Ovary (tissue), 9 donors: ENCODE results near the gene APLN. TPM values are rescaled to one million over a fixed set of nuclear protein-coding genes. Genes with fewer than 3 reads are reported as not detected.

Experiments used
- DNase-seq, 5 donors: peaks; one replicate each; pipeline ENCODE4 v3.0.0-alpha.2; 2019 to 2020
- H3K27ac ChIP-seq, 2 donors: fragments of 200-600 bp; one replicate each; pipeline versions ENCODE4 v1.5.1 to v1.8.0; 2019 to 2022
- H3K27me3 ChIP-seq: fragments of 200-600 bp; one replicate; pipeline ENCODE4 v1.8.0; 2022
- H3K36me3 ChIP-seq: fragments of 200-600 bp; sonication (generic); one replicate; pipeline ENCODE4 v1.5.1; 2019
- H3K4me1 ChIP-seq: one replicate; pipeline ENCODE4 v1.8.1; 2013; ENCODE audit warnings: mild to moderate bottlenecking, moderate library complexity; ENCODE audit not compliant: insufficient read depth
- H3K4me3 ChIP-seq: fragments of 200-600 bp; sonication (generic); one replicate; pipeline ENCODE4 v1.5.1; 2017
- H3K9me3 ChIP-seq, 2 donors: fragments of 200-600 bp in 1 of 2; sonication (generic) in 1 of 2; one replicate each; pipeline versions ENCODE4 v1.5.1 to v1.8.1; 2013 to 2019; ENCODE audit warnings: mild to moderate bottlenecking in 1 of 2, moderate library complexity in 1 of 2
- CTCF ChIP-seq, 3 donors: fragments of 450-650 bp in 2 of 3; fragments of 200-600 bp in 1 of 3; IDR thresholded peaks; one replicate each; pipeline versions ENCODE4 v1.5.1 to v1.8.0; 2016 to 2022; ENCODE audit warnings: antibody characterized with exemption in 3 of 3, mild to moderate bottlenecking in 1 of 3
- EP300 ChIP-seq: sonication (generic); formaldehyde crosslinking; IDR thresholded peaks from one replicate; pipeline ENCODE4 v1.6.1; 2017; ENCODE audit warnings: antibody characterized with exemption
- POLR2A ChIP-seq: fragments of 450-650 bp; IDR thresholded peaks from one replicate; pipeline ENCODE4 v1.6.1; 2017; ENCODE audit warnings: antibody characterized with exemption, mild to moderate bottlenecking, moderate library complexity
- WGBS, 3 donors: extraction: QIAGEN DNeasy Blood & Tissue Kit in 1 of 3; methylation state at CpG; one replicate each; pipeline versions ENCODE4 v1.1.5 to v1.1.7; 2013 to 2017; 5-methylcytosine and 5-hydroxymethylcytosine counted together
- intact Hi-C, 4 donors: fragments of 100-400 bp; cut with DNase I; formaldehyde crosslinking; loops; one replicate each; pipeline versions ENCODE4 v1.11.0 to v1.15.1; 2022 to 2023
- polyA plus RNA-seq, 2 donors: library from polyadenylated mRNA; stranded (reverse); fragments of 200-250 nt in 1 of 2; fragments of 350-450 nt in 1 of 2; fragmentation: Illumina TruSeq in 1 of 2; extraction: RNeasy Lipid Tissue Mini Kit (QIAGEN cat#74804) in 1 of 2; gene quantifications; one replicate each; pipeline ENCODE4 v1.2.3, GENCODE V29; 2013 to 2014
- total RNA-seq, 7 donors: library from RNA; depleted of rRNA in 2 of 7; stranded (reverse); fragments of >200 nt in 2 of 7; fragmentation: NEBNext Ultra II Directional in 3 of 7; extraction: Animal tissue kit (Norgen Biotek cat#: 25700) in 3 of 7; gene quantifications; one replicate each; pipeline versions ENCODE4 v1.1.0 to v1.2.4, GENCODE V29; 2016 to 2023
- donor health status: DM: no; HTN: no; CAD: no; lungs with moderate emphysema.
- donor health status: DM: no; HTN: no; CAD: no.
- donor health status: Bipolar disorder and iron deficiency.
- donor health status: DM: yes; HTN: yes; CAD: no.
- donor health status: DM: no; HTN: no; CAD: no.
- donor health status: DM: yes; HTN: yes; CAD: no.

APLN gene
- total and polyA plus RNA-seq, 9 donors: 0.72 to 14.5 (median 3.4) TPM

DNA sequence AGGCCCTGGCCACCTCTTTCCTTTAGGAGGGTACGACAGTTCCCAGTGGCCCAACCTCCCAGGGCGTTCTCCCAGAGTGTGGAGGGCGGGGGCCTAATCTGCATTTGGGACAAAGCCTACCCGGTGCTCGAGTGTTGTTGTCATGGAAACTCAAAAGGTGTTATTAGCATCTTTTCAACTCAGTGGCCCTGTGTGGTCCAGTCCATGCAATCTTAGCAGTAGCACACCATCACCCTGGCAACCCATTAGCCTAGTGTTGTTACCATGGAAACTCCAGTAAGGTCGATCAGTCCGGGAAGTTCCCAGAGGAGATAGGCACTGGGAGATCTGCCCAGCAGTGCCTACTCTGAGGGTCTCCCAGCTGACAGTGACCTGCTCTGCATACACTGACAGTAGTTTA is 20.2 kb downstream of the APLN start:
- no peaks in the 10 kb centered on the region for H3K27me3 ChIP-seq
- WGBS, 3 donors: 57 to 73% (median 59%) methylated on average over 7 of the region's 7 CpGs
- H3K36me3 ChIP-seq: no peaks in the 10 kb centered on the region
- H3K27ac ChIP-seq: no peak overlapping the region
- no peak for DNase-seq
- H3K4me3 ChIP-seq: no peak overlapping the region
- no peaks in the 10 kb centered on the region for H3K9me3 ChIP-seq
- no peaks in the 10 kb centered on the region for H3K4me1 ChIP-seq
- intact Hi-C loops: loop anchor here in 2 of 4 donors (10.0 kb wide), 1 partner anchor 90 kb away; no protein-coding TSS in a partner anchor
- no peak for TF ChIP-seq CTCF (IDR thresholded peaks at IDR 0.05)
- TF ChIP-seq POLR2A: no peak
- TF ChIP-seq EP300: no peak

- no peak overlapping the region for H3K4me3 ChIP-seq
- intact Hi-C loops: loop anchor here in 2 of 4 donors (10.0 kb wide), 1 partner anchor 92 kb away; no protein-coding TSS in a partner anchor
- DNase-seq: no peak
- H3K36me3 ChIP-seq: no peaks in the 10 kb centered on the region
- no peaks in the 10 kb centered on the region for H3K9me3 ChIP-seq
- no peaks in the 10 kb centered on the region for H3K4me1 ChIP-seq
- H3K27ac ChIP-seq: no peak overlapping the region
- no peaks in the 10 kb centered on the region for H3K27me3 ChIP-seq
- WGBS, 3 donors: 59 to 81% (median 64%) methylated on average over 7 of the region's 7 CpGs
- TF ChIP-seq EP300: no peak
- no peak for TF ChIP-seq POLR2A
- TF ChIP-seq CTCF (IDR thresholded peaks at IDR 0.05): no peak
These were observed 22.3 kb downstream of the APLN start for GRCh38 chrX:129632443-129632842.

- Histone ChIP-seq H3K36me3 (no peaks in the 10 kb centered on the region), H3K27me3 (no peaks in the 10 kb centered on the region), H3K4me1 (no peaks in the 10 kb centered on the region), H3K9me3 (no peaks in the 10 kb centered on the region), H3K4me3 (no peak overlapping the region), H3K27ac (no peak overlapping the region)
- DNase-seq: no peak
- intact Hi-C loops: loop anchor here in 2 of 4 donors (10.0 kb wide), 1 partner anchor 93 kb away; no protein-coding TSS in a partner anchor
- WGBS, 3 donors: 87 to 95% (median 89%) methylated on average over 5 of the region's 5 CpGs
- TF ChIP-seq CTCF (IDR thresholded peaks at IDR 0.05) (no peak), POLR2A (no peak), EP300 (no peak)
These were observed 22.9 kb downstream of the APLN start for GRCh38 chrX:129631849-129632248.

DNA sequence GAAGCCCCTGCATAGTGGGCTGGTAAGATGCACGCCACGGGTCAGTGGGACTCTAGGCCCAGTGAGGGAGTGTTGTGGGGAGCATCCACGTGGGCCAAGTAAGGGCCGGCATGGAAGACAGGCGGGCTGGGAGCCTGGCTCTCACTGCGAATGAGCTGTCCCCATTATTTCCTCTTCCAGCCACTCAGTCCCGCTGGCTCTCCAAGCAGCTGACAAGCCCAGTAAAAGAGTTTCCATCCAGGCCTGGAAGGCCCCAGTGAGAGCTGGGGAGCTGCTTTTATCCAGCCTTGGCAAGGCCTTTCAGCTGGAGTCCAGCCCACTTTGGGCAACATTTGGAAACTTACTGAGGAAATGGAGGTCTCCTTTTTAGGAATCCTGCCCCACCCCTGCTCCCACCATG is 24.9 kb downstream of the APLN start:
- H3K9me3 ChIP-seq: no peaks in the 10 kb centered on the region
- H3K4me1 ChIP-seq: no peaks in the 10 kb centered on the region
- intact Hi-C loops: loop anchor here in 2 of 4 donors (10.0 kb wide), 1 partner anchor 95 kb away; no protein-coding TSS in a partner anchor
- no peaks in the 10 kb centered on the region for H3K27me3 ChIP-seq
- no peak overlapping the region for H3K4me3 ChIP-seq
- H3K36me3 ChIP-seq: no peaks in the 10 kb centered on the region
- 76 to 85% (median 79%) methylated on average over 7 of the region's 7 CpGs for WGBS, 3 donors
- TF ChIP-seq POLR2A: no peak
- TF ChIP-seq EP300: no peak
- no peak for TF ChIP-seq CTCF (IDR thresholded peaks at IDR 0.05)
- DNase-seq: no peak
- no peak overlapping the region for H3K27ac ChIP-seq
